Gastroesophageal sphincter (tissue), 3 donors: Measurements from ENCODE around the gene HECTD4.

Experiments used
- EP300 ChIP-seq: sonication (generic); formaldehyde crosslinking; IDR thresholded peaks from one replicate; pipeline ENCODE4 v1.6.1; 2017; ENCODE audit warnings: antibody characterized with exemption, mild to moderate bottlenecking
- POLR2A ChIP-seq, 2 donors: fragments of 450-650 bp; IDR thresholded peaks; one replicate each; pipeline ENCODE4 v1.6.1; 2017; ENCODE audit warnings: antibody characterized with exemption in 2 of 2, mild to moderate bottlenecking in 2 of 2, moderate library complexity in 1 of 2
- TF ChIP-seq, protein P1 (sequence below), 4 experiments: fragments of 200-600 bp in 2 of 4; fragments of 450-650 bp in 2 of 4; sonication (generic) in 1 of 4; IDR thresholded peaks; one replicate each; pipeline ENCODE4 v1.5.1; 2017 to 2019; ENCODE audit warnings: antibody characterized with exemption in 4 of 4, mild to moderate bottlenecking in 2 of 4, moderate library complexity in 2 of 4

DNA sequence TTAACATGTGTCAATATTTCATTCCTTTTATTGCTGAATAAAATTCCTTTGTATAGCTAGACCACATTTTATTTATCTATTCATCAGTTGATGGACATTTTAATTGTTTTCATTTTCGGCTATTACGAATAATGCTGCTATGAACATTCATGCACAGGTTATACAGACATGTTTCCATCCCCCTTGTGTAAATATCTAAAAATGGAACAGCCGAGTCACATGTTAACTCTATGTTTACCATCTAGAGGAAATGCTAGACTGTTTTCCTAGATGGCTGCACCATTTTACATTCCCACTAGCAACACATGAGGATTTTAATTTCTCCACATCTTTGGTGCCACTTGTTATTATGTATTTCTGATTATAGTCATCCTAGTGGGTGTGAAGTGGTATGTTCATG lies 49.2 kb downstream of the HECTD4 start:
- TF ChIP-seq POLR2A (IDR thresholded peaks at IDR 0.05) = no peak
- TF ChIP-seq, protein P1, sequence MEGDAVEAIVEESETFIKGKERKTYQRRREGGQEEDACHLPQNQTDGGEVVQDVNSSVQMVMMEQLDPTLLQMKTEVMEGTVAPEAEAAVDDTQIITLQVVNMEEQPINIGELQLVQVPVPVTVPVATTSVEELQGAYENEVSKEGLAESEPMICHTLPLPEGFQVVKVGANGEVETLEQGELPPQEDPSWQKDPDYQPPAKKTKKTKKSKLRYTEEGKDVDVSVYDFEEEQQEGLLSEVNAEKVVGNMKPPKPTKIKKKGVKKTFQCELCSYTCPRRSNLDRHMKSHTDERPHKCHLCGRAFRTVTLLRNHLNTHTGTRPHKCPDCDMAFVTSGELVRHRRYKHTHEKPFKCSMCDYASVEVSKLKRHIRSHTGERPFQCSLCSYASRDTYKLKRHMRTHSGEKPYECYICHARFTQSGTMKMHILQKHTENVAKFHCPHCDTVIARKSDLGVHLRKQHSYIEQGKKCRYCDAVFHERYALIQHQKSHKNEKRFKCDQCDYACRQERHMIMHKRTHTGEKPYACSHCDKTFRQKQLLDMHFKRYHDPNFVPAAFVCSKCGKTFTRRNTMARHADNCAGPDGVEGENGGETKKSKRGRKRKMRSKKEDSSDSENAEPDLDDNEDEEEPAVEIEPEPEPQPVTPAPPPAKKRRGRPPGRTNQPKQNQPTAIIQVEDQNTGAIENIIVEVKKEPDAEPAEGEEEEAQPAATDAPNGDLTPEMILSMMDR (IDR thresholded peaks at IDR 0.05) = no peak
- TF ChIP-seq EP300 = no peak
